Smooth muscle cell of the brain vasculature (primary cell): ENCODE data around the gene XYLT1.

ENCODE experiments used
- DNase-seq: peaks from one replicate; pipeline ENCODE4 v3.0.0-alpha.2; 2012; ENCODE audit warnings: low read depth, low spot score

The XYLT1 gene

GRCh38 chr16:17397499-17397891, 73.3 kb downstream of the XYLT1 start:
- no peak for DNase-seq

GRCh38 chr16:17396762-17397498, 73.8 kb downstream of the XYLT1 start:
- no peak for DNase-seq

- DNase-seq, result no peak
Measured at GRCh38 chr16:17395849-17396480, 74.8 kb downstream of the XYLT1 start.

- no peak for DNase-seq
Measured at GRCh38 chr16:17392857-17393692, 77.7 kb downstream of the XYLT1 start.

- no peak for DNase-seq
Measured at GRCh38 chr16:17392127-17392856, 78.5 kb downstream of the XYLT1 start.

GRCh38 chr16:17391715-17392114, 79.0 kb downstream of the XYLT1 start:
- DNase-seq, result no peak

- DNase-seq, result no peak
Measured at GRCh38 chr16:17389384-17389783, 81.4 kb downstream of the XYLT1 start.

- no peak for DNase-seq
Measured at GRCh38 chr16:17387256-17387655, 83.5 kb downstream of the XYLT1 start.

- no peak for DNase-seq
Measured at GRCh38 chr16:17386229-17386628, 84.5 kb downstream of the XYLT1 start.

GRCh38 chr16:17384471-17384870, 86.3 kb downstream of the XYLT1 start:
- no peak for DNase-seq

GRCh38 chr16:17382949-17383863, 87.6 kb downstream of the XYLT1 start:
- no peak for DNase-seq

- DNase-seq, result no peak
Measured at GRCh38 chr16:17382514-17382913, 88.2 kb downstream of the XYLT1 start.

- no peak for DNase-seq
Measured at GRCh38 chr16:17381784-17382183, 89.0 kb downstream of the XYLT1 start.

GRCh38 chr16:17380613-17381012, 90.1 kb downstream of the XYLT1 start:
- DNase-seq, result no peak

GRCh38 chr16:17379121-17379571, 91.6 kb downstream of the XYLT1 start:
- no peak for DNase-seq

- DNase-seq, result no peak
Measured at GRCh38 chr16:17377360-17378324, 93.1 kb downstream of the XYLT1 start.

GRCh38 chr16:17375461-17376304, 95.1 kb downstream of the XYLT1 start:
- no peak for DNase-seq

- DNase-seq, result no peak
Measured at GRCh38 chr16:17374668-17375255, 96.0 kb downstream of the XYLT1 start.
